WI38 (cell line): Measurements from ENCODE around the gene CCSER2.

Source experiments
- H3K4me3 ChIP-seq: 2 replicates; pipeline ENCODE4 v1.5.1; 2011; ENCODE audit warnings: low read depth, mild to moderate bottlenecking, control low read depth, low read length
- CTCF ChIP-seq: IDR thresholded peaks from 2 replicates; pipeline ENCODE4 v1.5.1; 2012; ENCODE audit warnings: low read depth, mild to moderate bottlenecking, control low read depth, low read length

The CCSER2 gene

GRCh38 chr10:84452003-84452402, 123.6 kb downstream of the CCSER2 start:
- no peak for TF ChIP-seq CTCF
- no peak overlapping the region for H3K4me3 ChIP-seq

GRCh38 chr10:84453303-84453702, 124.9 kb downstream of the CCSER2 start:
- TF ChIP-seq CTCF: no peak

GRCh38 chr10:84456126-84456525, 127.7 kb downstream of the CCSER2 start:
- TF ChIP-seq CTCF: no peak
- no peak overlapping the region for H3K4me3 ChIP-seq

More at GRCh38 chr10:84453303-84453702, 124.9 kb downstream of the CCSER2 start:
- no peak overlapping the region for H3K4me3 ChIP-seq

GRCh38 chr10:84460520-84460919, 132.1 kb downstream of the CCSER2 start:
- no peak overlapping the region for H3K4me3 ChIP-seq
- TF ChIP-seq CTCF: no peak

GRCh38 chr10:84469470-84469869, 141.1 kb downstream of the CCSER2 start:
- TF ChIP-seq CTCF: no peak
- H3K4me3 ChIP-seq: no peak overlapping the region

GRCh38 chr10:84473136-84473535, 144.7 kb downstream of the CCSER2 start:
- no peak overlapping the region for H3K4me3 ChIP-seq
- TF ChIP-seq CTCF: no peak

GRCh38 chr10:84477398-84478128, 149.2 kb downstream of the CCSER2 start:
- no peak for TF ChIP-seq CTCF
- no peak overlapping the region for H3K4me3 ChIP-seq
